CD4-positive, alpha-beta T cell (primary cell): ENCODE data around the gene LRRC45. TPM values are rescaled to one million over a fixed set of nuclear protein-coding genes. Genes with fewer than 3 reads are reported as not detected.
A peak's percentile ranks its signal among the peaks of the same experiment; 100 is the strongest.

Experiments
- ATAC-seq: fragments of 200-7000 bp; cut with Tn5 transposase; one replicate; pipeline ENCODE4 v1.10.0; 2022; ENCODE audit warnings: mild to moderate bottlenecking; ENCODE audit not compliant: poor library complexity
- CTCF ChIA-PET: fragments of 350-600 bp; sonication (Branson Sonifier 250); formaldehyde crosslinking; loops from one replicate; lab custom pipeline; 2021; ENCODE audit warnings: antibody characterized with exemption, inconsistent platforms; lab: Charles Lee
- POLR2A ChIA-PET: fragments of 350-600 bp; sonication (Branson Sonifier 250); formaldehyde crosslinking; loops from one replicate; lab custom pipeline; 2021; ENCODE audit warnings: antibody characterized with exemption, inconsistent platforms; lab: Charles Lee
- DNase-seq, 14 experiments: peaks; one replicate each; pipeline ENCODE4 v3.0.0-alpha.2; 2013 to 2020; ENCODE audit warnings: mixed read lengths in 2 of 14
- H3K27ac ChIP-seq, 2 donors: one replicate each; pipeline versions ENCODE4 v1.5.1 to v1.7.0; 2013; ENCODE audit warnings: low read length in 2 of 2, low read depth in 1 of 2, mild to moderate bottlenecking in 1 of 2
- H3K27me3 ChIP-seq, 2 experiments: 1 replicate in 1 of 2; 2 replicates in 1 of 2; pipeline versions ENCODE4 v1.6.1 to v1.7.0; 2013; ENCODE audit warnings: low read length in 2 of 2, control low read depth in 1 of 2, mild to moderate bottlenecking in 1 of 2, moderate library complexity in 1 of 2; ENCODE audit not compliant: insufficient read depth in 2 of 2, control insufficient read depth in 1 of 2
- H3K36me3 ChIP-seq: one replicate; pipeline ENCODE4 v1.6.1; 2013; ENCODE audit warnings: low read length, control low read depth; ENCODE audit not compliant: insufficient read depth
- H3K4me1 ChIP-seq: one replicate; pipeline ENCODE4 v1.6.1; 2013; ENCODE audit warnings: low read length, control low read depth; ENCODE audit not compliant: insufficient read depth
- H3K4me3 ChIP-seq: one replicate; pipeline ENCODE4 v1.5.1; 2013; ENCODE audit warnings: mild to moderate bottlenecking, low read length, moderate library complexity
- H3K9me3 ChIP-seq, 2 experiments: 1 replicate in 1 of 2; 2 replicates in 1 of 2; pipeline versions ENCODE4 v1.6.1 to v1.7.0; 2013; ENCODE audit warnings: low read length in 2 of 2, mild to moderate bottlenecking in 2 of 2, control low read depth in 1 of 2, moderate library complexity in 1 of 2; ENCODE audit not compliant: control insufficient read depth in 1 of 2, insufficient read depth in 1 of 2
- H3K27ac Mint-ChIP-seq: one replicate; pipeline ENCODE4 v1.8.0; 2020; ENCODE audit warnings: mixed read lengths
- H3K27me3 Mint-ChIP-seq: one replicate; pipeline ENCODE4 v1.8.0; 2021; ENCODE audit warnings: mixed read lengths
- H3K36me3 Mint-ChIP-seq: one replicate; pipeline ENCODE4 v1.8.0; 2021; ENCODE audit warnings: low read depth, mixed read lengths
- H3K4me1 Mint-ChIP-seq: one replicate; pipeline ENCODE4 v1.8.0; 2021; ENCODE audit warnings: low read depth, mixed read lengths
- H3K4me3 Mint-ChIP-seq: one replicate; pipeline ENCODE4 v1.8.0; 2020; ENCODE audit warnings: mild to moderate bottlenecking, mixed read lengths
- H3K9me3 Mint-ChIP-seq: one replicate; pipeline ENCODE4 v1.8.0; 2020; ENCODE audit warnings: mixed read lengths
- intact Hi-C, 2 experiments: fragments of 100-400 bp; cut with DNase I in 1 of 2; cut with micrococcal nuclease in 1 of 2; formaldehyde crosslinking; loops; one replicate each; pipeline versions ENCODE4 v1.15.1 to v1.9.0; 2023 to 2025; cut with DNase I, micrococcal nuclease
- total RNA-seq, 174 experiments: library from RNA in 2 of 174; stranded (reverse) in 2 of 174; gene quantifications; one replicate each; pipeline ENCODE4 v1.2.3 and lab custom pipeline; 2021 to 2026
- TF ChIP-seq, protein P1 (sequence below): fragments of 200-600 bp; IDR thresholded peaks from one replicate; pipeline ENCODE4 v1.8.0; 2022; ENCODE audit warnings: antibody characterized with exemption, mild to moderate bottlenecking

LRRC45 gene
- total RNA-seq, 2 experiments from 2014 or later = 17.7 to 17.9 TPM

GRCh38 chr17:82073446-82073845, 50.3 kb downstream of the LRRC45 start:
- H3K4me1 Mint-ChIP-seq = no peaks in the 10 kb centered on the region
- no peaks in the 10 kb centered on the region for H3K27me3 Mint-ChIP-seq
- DNase-seq (no peak), ATAC-seq (no peak)
- H3K4me3 ChIP-seq = no peak overlapping the region
- no peaks in the 10 kb centered on the region for H3K36me3 Mint-ChIP-seq
- no peaks in the 10 kb centered on the region for H3K4me1 ChIP-seq
- H3K36me3 ChIP-seq = no peaks in the 10 kb centered on the region
- no peaks in the 10 kb centered on the region for H3K9me3 ChIP-seq
- ChIA-PET POLR2A (no interaction called here), CTCF (no interaction called here)
- intact Hi-C loops = no loop called here
- H3K9me3 Mint-ChIP-seq = no peaks in the 10 kb centered on the region
- H3K4me3 Mint-ChIP-seq = no peak overlapping the region
- H3K27ac ChIP-seq = no peak overlapping the region
- H3K27me3 ChIP-seq = no peaks in the 10 kb centered on the region
- no peak overlapping the region for H3K27ac Mint-ChIP-seq
- TF ChIP-seq, protein P1, sequence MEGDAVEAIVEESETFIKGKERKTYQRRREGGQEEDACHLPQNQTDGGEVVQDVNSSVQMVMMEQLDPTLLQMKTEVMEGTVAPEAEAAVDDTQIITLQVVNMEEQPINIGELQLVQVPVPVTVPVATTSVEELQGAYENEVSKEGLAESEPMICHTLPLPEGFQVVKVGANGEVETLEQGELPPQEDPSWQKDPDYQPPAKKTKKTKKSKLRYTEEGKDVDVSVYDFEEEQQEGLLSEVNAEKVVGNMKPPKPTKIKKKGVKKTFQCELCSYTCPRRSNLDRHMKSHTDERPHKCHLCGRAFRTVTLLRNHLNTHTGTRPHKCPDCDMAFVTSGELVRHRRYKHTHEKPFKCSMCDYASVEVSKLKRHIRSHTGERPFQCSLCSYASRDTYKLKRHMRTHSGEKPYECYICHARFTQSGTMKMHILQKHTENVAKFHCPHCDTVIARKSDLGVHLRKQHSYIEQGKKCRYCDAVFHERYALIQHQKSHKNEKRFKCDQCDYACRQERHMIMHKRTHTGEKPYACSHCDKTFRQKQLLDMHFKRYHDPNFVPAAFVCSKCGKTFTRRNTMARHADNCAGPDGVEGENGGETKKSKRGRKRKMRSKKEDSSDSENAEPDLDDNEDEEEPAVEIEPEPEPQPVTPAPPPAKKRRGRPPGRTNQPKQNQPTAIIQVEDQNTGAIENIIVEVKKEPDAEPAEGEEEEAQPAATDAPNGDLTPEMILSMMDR = no peak

DNA sequence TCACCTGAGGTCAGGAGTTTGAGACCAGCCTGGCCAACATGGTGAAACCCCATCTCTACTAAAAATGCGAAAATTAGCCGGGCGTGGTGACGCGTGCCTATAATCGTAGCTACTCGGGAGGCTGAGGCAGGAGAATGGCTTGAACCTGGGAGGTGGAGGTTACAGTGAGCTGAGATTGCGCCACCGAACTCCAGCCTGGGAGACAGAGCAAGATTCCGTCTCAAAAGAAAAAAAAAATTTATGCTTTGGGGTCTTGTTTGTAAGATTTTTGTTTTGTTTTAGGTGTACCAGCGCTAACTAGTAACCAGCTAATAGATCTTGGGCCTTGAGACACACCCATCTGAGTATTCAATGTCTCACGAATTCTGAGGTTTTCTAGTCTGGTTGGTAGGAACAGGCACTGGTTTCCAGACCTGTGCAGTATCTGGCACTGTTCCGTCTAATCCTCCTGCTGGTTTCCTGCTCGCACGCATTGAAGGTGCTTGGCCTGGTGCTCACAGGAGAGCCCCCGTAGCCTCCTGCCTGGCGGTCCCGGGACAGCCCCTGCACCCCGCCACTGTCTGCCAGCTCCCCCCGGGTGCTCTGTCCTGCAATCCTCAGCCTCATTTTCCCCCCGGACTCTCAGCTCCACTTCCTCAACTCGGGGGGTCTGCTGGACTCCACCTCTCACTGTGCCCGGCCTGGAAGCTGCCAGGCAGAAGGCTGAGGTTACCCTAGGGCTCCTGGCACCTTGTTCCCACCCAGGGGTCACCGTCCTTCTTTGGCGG, 53.1 kb downstream of the LRRC45 start:
- Mint-ChIP-seq H3K4me3 (no peak overlapping the region), H3K9me3 (no peaks in the 10 kb centered on the region), H3K36me3 (peaks cover 15% of the 10 kb centered on the region), H3K4me1 (no peaks in the 10 kb centered on the region), H3K27ac (peak overlapping the region; percentile 42), H3K27me3 (no peaks in the 10 kb centered on the region)
- TF ChIP-seq, protein P1 = no peak
- ChIA-PET CTCF (interaction anchor here (0.8 kb wide), 1 partner anchor 46 kb away, joined by 3 read pairs; no protein-coding TSS in a partner anchor), POLR2A (no interaction called here)
- Histone ChIP-seq H3K27me3 (no peaks in the 10 kb centered on the region), H3K4me3 (no peak overlapping the region), H3K27ac (no peak overlapping the region), H3K9me3 (no peaks in the 10 kb centered on the region), H3K36me3 (peaks cover 19% of the 10 kb centered on the region), H3K4me1 (no peaks in the 10 kb centered on the region)
- DNase-seq (peak in 1 of 14 experiments; percentile 1), ATAC-seq (no peak)
- intact Hi-C loops = no loop called here

DNA sequence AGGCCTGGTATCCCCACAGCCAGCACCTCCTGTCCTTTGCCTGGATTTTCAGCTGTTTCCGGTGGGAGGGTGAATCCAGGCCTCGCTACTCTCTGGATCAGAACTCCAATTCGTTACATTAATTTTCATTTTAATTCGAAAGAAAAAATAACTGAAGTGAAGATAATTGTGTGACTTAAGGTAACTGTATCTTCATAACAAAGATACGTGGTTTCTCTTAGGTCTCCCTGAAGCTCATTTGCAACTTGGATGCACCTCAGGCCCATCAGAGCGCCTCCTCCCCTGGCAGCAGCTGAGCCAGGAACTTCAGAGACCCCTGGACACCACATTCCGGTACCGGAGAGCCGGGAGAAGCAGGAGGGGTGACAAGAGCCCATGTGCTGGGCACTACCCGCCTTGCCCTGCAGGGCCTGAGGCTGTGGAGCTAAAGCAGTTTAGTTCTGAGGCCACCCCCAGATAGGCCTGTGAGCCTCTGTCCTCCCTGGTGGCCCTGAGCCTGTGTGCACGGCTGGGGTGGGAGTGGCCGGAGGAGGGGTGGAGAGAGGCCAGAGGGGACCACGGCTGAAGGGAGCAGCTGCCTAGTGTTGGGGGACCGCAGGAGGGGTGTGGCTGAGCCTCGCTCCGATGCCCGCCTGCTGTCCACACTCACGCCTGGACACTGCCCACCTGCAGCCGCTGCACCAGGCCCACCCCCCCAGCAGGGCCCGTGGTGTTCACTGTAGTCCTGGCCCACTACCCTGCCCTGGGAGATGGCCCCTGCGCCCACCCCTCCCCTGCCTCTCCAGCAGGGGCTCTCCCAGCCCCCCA, 53.9 kb downstream of the LRRC45 start:
- peaks cover 15% of the 10 kb centered on the region for H3K36me3 Mint-ChIP-seq
- CTCF ChIA-PET = no interaction called here
- DNase-seq = peak in 1 of 14 experiments; percentile 0
- TF ChIP-seq, protein P1 = no peak
- no peaks in the 10 kb centered on the region for H3K9me3 Mint-ChIP-seq
- H3K27me3 Mint-ChIP-seq = no peaks in the 10 kb centered on the region
- Histone ChIP-seq H3K9me3 (no peaks in the 10 kb centered on the region), H3K4me1 (no peaks in the 10 kb centered on the region), H3K27ac (no peak overlapping the region), H3K36me3 (peaks cover 24% of the 10 kb centered on the region), H3K4me3 (no peak overlapping the region), H3K27me3 (no peaks in the 10 kb centered on the region)
- POLR2A ChIA-PET = no interaction called here
- ATAC-seq = no peak
- peak overlapping the region; percentile 42 for H3K27ac Mint-ChIP-seq
- intact Hi-C loops = no loop called here
- H3K4me1 Mint-ChIP-seq = no peaks in the 10 kb centered on the region
- no peak overlapping the region for H3K4me3 Mint-ChIP-seq
